Measurements from ENCODE around the gene BTD. TPM values are rescaled to one million over a fixed set of nuclear protein-coding genes. Genes with fewer than 3 reads are reported as not detected.

BTD gene
- polyA plus RNA-seq, 1 donor = 13.7 TPM

DNA sequence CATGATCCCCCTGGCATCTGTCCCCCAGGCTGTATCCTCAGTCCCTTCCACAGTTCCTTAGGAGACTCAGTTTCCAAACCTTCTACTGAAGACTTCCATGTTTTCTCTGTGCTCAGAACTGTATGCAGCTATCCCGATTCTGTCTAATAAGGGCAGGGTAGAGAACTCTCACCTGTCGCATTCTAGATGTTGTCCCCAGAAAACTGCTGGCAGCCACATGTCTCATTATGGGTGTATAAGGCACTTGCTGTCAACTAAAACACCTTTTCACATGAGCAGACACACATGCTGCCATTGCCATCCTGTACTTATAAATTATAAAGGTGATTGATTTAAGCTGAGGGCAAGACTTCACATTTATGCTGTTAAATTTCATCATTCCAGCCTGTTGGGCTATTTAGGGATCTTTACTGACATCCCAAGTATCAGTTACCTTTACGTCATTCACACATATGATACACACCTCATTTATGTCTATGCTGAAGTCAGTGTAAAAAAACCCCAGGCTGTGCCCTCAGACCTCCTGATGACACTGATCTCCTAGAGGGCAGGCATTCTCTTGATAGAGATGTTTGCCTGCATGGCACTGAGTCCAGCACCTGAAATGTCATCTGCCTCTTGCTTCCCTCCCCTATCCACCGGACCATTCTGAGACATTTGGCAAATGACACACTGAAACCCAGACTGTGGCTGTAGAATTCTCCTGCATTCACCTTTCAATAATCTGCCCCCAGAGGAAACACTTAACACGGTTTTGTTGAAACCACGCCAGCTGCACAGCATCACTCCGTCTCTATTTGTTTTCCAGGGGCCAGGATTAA lies 35.8 kb downstream of the BTD start:
- DNase-seq = no peak

DNA sequence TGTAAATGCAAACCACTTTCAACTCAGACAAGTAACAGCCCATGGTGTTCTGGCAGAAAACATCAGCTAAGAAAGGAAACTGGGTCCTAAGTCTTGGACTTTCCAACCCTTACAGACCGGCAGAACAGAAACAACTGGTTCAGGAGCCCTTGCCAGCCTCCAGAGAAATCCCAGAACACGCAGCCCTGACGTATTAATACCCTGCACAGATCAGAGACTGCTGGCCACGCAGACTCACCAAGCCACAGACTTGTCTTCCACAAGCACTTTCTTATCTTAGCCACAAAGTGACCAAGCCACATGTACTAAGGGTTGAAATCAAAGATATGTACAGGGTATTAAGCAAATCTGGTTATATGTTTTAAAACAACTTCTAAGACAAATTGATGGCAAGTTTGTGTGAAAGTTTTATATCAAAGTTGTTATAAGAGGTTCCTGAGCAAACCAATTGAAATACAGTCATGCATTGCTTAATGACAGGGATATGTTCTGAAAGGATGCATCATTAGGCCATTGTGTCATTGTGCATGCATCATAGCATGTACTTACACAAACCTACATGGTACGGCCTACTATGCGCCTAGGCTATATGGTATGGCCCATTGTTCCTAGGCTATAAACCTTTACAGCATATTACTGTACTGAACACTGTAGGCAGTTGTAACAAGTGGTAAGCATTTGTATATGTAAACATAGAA lies 36.8 kb downstream of the BTD start:
- DNase-seq = no peak

DNA sequence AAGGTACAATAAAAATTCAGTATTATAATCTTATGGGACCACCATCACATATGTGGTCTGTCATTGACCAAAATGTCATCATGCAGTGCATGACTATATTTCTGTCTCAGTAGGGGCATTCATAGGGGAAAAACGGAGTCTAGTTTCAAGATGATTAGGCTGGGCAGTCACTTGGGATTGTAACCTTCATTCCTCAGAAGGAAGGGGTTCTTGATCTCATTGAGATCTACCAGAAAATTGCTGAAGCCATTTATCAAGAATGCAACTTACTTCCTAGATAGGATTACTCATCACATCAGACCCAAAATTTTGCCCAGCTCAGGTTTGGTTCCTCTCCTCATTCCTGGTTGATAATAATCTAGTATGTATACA lies 37.3 kb downstream of the BTD start:
- no peak for DNase-seq

DNA sequence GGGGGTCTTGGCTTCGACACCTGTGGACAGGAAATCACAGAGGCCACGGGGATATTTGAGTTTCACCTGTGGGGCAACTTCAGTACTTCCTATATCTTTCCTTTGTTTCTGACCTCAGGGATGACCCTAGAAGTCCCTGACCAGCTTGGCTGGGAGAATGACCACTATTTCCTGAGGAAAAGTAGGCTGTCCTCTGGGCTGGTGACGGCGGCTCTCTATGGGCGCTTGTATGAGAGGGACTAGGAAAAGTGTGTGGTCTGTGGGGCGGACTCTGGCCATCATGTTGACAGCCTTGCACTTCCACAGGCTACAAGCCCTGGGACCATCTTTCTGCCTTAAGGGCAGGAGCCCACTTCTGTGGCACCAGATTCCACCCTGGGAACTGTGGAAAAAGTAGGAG lies 43.7 kb downstream of the BTD start:
- DNase-seq = no peak

DNA sequence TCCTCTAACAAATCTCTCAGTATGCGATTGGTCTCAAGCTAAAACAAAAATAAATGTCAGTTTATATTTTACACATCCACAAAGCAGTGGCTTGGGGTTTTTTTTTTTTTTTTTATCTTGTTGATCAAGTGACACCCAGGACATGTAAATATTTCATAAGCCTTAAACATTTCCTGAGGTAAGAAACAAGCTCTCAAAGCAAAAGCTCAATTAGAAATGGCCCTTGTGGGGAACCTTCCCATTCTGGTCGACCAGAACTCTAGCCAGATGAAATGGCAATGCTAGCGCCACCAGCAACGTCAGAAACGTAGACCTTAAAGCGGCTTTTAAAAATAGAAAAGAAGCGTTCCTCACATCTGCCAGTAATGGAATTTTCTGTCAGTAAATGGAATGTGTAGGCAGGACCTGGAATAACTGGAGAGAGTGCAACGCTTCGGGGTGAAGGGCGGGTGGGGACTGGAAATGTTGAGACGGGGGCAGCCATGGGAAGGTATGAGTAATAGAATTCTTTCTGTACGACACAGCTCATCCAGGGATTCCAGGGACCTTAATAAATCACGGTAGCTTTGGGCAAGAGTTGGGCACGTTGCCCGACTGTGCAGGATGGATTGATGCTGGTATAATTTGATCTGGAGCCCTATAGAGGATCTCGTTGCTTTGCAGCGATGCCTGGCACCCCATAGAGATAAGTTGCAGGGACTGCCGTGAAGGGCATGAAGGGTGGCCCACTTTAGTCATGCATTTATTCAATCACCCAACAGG lies 44.4 kb downstream of the BTD start:
- DNase-seq = no peak

DNA sequence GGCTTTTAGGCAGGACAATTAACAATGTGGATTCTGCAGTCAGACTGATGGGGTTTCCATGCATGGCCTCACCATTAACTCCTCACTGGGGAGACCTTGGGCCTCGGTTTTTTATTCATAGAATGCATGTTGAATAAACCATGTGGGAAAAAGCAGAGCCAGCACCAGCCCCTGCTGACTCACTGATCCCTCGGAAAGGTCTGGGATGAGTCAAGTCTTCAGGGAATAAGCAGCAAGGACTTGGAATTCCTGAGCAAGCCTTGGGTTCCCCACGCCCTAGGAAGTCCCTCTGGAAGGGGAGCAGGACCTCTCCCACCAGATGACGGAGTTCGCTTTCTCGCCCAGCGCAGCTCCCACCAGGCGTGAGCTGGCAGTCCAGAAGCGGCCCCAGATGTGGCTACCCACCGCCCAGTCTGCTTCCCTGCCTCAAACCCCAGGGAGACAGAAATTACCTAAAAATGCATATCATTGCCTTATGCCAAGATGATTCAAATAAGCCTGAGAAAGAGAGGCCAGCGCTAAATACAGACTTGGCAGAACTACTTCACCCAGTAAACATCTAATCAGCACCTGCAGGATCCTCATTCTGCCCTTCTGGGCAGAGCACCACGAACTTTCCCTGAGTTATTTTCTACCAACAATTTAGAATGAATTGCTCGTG lies 45.4 kb downstream of the BTD start:
- DNase-seq = no peak

DNA sequence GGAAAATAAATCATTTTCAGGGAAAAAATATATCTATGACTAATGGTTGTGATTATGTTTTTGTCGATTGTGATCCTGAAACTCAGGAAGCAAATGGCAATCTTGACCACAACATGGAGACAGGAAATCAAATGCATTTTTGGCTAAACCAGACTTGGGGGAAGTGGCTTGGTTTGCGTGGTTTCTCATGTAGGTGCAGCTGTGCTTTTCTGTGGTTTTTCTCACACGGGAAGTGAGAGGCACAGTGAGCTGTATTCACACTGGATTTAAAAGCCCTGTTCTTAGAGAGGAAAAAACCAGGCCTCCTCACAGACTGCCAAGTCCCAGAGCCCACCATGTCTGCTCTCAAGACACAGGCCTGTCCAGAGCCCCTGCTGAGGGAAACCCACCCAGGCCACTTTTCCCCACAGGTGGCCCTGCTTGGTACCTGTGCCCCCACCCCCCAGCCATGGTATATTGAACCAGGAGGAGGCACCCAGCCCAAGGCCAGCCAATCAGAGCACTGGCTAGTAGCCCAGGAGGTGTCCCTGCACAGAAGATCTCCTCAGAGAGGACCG lies 46.1 kb downstream of the BTD start:
- DNase-seq = no peak

DNA sequence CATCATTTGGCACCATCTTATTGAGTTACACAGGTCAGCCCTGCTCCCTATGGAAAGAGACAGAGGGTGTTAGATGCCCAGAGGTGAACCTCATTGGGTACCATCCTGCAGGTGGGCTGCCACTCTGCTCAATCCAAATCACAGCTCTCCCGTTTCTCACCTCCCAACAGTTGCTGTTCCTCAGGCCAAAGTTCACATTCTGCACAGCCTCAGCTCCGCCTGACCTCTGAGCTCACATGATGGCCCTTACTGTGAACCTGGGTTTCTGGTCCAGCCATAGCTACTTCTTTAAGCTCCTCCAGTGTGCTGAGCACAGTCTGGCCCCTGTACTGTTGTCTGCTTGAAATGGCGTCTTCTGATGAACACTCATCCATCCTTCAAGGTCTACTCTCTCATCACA lies 47.8 kb downstream of the BTD start:
- DNase-seq = no peak

DNA sequence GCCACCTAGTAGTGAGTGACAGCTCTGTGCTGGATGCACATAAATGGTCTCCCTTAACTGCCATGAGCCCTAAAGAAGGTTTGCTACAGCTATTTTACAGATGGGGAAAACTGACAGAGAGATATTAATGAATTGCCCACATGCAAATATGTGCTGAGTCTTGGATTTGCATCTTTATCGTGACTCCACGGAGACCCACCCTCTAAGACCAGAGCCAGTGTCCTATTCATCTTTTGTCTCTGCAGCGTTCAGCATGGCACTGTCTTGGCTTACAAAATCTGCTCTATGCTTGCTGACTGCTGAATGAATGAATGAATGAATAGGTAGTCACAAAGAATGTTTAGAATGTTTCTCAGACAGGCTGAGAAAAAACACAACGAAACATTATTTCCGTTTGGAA lies 48.3 kb downstream of the BTD start:
- DNase-seq = no peak

DNA sequence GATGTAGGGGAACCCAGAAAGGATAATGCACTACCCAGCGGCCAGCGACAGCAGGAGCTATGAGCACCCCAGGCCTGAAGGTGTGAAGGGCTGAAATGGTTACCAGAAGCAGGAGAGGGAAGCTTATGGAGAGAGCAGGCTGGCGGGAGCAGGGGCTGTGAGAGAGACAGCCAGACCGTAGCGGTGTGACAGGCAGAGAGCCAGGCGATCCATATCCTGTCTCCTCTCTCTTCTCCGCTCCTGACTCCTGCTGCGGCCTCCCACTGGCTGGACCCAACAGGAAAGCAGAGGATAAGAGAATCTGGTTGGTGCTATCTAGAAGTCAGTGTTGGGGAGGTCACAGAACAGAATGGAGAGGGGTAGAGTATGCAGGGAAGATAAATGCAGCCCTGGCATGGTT lies 49.9 kb downstream of the BTD start:
- DNase-seq = no peak

DNA sequence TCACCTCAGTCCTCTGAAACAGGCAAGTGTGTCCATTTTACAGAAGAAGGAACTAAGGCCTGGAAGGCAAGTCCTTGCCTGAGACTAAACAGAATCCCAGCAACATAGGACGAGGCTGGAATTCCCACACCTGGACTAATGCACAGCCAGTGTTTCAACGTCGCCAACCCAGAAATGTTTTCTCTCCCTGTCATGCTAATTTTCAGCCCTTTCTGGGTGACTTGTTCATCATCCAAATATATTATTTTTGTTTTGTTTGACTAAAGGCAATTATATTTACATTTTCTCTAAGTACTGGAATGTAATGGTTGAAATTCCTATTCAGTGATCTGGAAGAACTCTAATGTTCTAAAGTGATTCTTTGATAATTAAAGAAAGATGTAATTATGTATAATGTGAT lies 51.8 kb downstream of the BTD start:
- DNase-seq = no peak

DNA sequence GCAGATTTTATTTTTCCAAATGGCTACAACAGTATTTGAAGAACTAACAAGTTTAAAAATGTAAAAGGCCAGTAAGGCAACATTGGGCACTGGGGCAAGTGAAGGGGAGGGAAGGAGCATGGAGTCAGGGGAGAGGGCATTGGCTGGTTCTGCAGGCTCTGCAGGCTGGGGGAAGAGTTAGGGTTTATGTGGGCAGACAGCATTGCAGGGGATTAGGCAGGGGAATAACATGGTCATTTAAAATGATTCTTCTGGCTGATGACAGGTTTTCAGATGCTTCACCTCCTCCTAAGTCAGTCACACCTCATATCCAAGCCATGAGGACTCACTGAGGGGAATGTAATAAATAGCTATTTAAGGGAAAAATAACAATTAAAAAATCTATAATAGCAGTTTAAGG lies 52.6 kb downstream of the BTD start:
- no peak for DNase-seq

DNA sequence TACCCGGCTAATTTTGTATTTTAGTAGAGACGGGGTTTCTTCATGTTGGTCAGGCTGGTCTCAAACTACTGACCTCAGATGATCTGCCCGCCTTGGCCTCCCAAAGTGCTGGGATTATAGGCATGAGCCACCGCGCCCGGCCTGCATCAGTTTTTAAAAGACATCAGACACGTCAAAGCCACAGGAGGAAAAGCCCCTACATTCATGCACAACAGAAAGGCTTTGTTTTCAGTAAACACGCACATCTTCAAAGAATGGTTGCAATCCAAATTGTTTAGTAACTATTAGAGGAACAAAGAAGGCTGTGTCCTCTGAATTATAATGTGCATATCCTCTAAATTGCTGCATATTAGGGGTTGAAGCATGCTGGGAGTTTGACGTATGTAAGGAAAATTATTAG lies 53.3 kb downstream of the BTD start:
- DNase-seq = no peak

DNA sequence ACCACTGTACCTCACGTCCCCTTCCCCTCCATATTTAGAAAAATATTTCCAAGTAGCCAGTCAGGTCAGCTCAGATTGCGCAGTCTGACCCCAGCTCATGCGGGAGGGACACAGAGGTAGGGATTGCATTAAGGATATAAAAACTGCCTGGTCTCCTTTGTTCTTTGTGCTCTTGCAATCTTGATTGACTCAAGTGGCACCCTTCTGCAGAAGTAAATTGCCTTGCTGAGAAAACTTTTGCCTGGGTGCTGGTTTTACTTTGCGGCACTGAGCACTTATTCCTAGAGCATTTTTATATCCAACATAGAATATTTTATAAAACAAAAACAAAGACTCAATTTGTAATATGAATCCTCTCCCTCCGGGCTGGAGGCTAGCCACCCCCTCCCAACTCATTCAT lies 54.8 kb downstream of the BTD start:
- DNase-seq = no peak

DNA sequence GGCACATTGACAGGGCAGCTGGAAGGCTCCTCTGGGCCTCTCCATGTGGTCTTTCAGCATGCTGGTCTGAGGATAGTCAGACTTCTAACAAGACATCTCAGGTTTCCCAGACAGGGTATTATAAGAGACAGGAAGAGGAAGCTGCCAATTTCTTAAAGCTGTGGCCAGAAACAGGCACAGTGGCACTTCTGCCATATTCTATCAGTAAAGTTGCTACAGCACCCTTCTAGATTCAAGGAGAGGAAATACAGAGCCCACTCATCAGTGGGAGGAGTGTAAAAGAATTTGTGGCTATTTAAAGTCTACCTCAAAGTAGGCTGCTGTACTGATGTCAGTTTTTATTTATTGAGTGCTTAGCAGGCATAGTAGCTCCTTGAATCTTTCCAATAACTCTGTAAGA lies 55.5 kb downstream of the BTD start:
- DNase-seq = no peak

DNA sequence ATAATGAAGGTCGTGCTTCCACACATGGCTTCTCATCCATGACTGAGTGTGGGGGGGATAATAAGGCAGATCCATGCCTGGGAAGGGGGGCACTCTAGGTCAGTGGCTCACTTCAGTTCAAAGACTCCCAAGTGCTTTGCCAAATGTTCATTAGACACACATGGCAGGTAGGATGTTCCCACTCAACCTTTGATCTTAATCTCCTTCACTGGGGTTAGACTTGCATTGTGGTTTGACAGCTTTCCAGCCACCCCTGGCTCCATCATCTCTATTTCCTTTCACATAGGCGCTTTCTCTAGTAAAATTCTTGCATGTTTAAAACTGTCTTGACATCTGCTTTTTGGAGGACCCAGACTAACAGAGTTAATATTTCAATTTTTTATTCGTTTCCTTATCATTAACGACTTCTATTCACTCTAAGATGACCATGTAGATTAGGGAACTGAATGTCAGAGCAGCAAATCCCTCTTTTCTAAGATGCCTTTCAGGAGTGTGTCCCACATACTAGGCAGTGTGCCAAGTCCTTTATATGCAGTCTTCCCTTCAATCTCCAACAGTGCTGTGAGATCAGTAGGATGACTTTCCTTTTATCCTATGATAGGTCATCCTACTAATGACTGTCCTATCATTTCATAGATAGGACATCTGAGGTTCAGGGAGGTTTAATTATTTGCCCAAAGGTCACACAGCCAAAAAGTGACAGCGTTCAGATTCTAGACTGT lies 57.9 kb downstream of the BTD start:
- DNase-seq = no peak

DNA sequence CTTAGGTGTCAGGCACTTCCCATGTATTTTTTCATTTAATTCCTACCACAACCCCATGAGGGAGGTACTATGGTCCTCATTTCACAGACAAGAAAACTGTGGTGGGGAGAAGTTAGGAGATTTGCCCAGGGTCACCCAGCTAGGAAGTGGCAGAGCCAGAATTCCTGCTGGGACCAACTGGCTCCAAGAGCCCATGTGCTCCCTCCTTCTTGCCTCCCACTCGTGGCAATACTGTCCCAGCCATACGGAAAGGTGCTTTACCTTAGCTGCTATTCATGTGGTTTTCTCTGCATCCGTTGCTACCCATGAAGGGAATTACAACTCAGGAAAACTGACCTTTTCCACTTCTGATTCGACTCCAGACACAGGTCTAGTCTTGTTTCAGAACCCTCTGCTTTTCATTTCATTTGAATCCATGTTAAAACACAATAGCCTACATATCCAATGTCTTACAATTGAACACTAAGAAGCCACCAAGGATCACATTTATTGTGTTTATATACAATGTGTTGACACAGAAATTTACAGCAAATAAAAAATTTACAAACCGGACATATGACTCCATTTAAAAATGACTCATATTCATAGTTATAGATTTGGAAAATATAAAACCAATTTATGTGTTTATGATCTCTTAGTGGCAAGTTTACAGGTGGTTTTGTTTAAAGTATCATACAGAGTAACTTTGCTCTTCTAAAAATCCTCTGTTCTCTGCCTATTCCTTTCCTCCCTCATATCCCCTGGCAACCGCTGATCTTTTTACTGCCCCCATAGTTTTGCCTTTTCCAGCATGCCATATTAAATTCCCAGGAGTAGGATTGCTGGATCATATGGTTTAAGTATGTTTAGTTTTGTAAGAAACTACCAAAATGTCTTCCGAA lies 58.8 kb downstream of the BTD start:
- DNase-seq = no peak

DNA sequence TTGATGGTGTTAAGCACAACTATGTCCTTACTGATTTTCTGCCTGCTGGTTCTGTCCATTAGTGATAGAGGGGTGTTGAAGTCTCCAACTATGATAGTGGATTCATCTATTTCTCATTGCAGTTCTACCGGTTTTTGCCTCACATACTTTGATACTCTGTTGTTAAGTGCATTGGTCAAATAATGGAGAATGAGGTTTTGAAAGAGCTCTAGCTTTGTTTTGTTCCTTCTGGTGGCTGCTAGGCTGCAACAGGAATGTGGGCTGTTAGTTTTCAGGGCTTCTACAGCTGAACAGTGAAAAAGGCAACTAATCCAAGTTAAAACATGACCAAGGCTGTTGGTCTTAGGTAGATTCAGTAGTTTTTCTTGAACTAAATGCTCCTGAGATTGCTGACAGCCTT lies 62.6 kb downstream of the BTD start:
- DNase-seq = no peak

DNA sequence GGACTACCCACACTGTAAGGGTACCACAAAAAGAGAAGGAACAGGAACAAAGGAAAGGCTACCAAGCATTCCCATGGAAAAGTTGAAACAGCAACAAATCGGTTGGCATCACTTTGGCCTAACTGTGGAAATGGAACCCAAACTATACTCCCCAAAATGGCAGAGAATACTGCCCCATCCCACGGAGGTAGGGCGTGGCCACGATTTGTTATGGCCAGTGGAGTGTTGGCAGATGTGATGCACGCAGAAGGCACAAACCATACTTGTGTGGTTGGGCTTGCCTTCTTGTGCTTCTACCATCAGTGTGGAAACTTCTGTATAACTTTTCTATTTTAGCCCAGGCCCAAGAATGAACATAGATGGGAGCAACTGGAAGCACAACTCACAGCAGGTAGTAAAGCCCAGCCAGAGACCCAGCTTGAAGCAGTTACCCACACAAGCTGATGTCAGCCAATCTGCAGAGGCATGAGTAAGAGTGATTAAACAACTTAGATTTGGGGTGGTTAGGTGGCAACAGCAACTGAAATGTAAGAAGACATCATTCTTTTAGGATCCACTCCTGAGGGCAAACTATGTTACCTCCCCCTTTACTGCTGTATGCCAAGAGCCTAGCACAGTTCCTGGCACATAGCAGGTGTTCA lies 64.1 kb downstream of the BTD start:
- DNase-seq = no peak

DNA sequence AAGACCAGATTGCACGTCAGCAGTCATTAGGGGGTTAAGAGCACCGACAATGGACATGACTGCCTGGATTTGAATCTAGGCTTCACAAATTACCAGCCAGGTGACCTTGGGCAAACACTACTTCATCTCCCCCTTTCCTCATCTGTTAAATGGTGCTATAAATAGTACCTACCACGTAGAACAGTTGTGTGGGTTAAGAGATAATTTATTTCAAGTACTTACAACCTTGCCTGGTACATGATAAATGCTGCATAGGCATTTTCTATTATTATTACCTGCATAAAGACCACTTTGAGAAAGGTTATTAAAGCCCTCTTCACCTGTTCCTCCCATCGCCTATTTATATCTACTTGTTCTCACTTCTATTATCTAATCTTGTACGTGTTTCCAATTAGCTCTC lies 64.7 kb downstream of the BTD start:
- DNase-seq = no peak

DNA sequence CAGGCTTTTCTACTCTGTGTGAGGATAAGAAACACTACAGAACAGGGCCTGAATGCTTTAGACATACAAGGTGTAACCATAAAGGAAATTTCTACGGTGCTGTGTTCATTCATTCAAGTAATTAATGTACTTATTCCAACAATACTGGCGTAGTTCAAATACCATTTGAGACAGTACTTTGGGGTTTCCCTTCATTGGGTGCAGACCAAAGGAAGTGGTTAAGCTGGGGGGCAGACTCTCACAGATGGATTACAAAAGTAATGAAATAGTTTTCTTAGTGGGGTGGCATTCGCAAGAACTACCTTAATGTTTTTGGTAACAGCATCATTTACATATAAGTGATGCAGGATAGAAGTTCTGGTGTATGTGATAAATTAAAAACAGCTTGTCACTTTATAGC lies 65.9 kb downstream of the BTD start:
- no peak for DNase-seq
